Parathyroid adenoma (tissue), 2 donors: ENCODE results near the gene BTBD8.

Experiments used
- H2AFZ ChIP-seq: fragments of 300-600 bp; sonication (generic); one replicate; pipeline ENCODE4 v1.7.0; 2017; ENCODE audit warnings: antibody characterized with exemption, mild to moderate bottlenecking
- H3K27ac ChIP-seq: fragments of 300-600 bp; sonication (generic); one replicate; pipeline ENCODE4 v1.7.0; 2017
- H3K27me3 ChIP-seq: fragments of 300-600 bp; sonication (generic); one replicate; pipeline ENCODE4 v1.7.0; 2017; ENCODE audit warnings: low read length; ENCODE audit not compliant: control insufficient read depth, insufficient read depth
- H3K36me3 ChIP-seq: fragments of 300-600 bp; sonication (generic); one replicate; pipeline ENCODE4 v1.7.0; 2017; ENCODE audit warnings: low read length; ENCODE audit not compliant: control insufficient read depth, insufficient read depth
- H3K4me1 ChIP-seq: fragments of 300-600 bp; sonication (generic); one replicate; pipeline ENCODE4 v1.7.0; 2017; ENCODE audit warnings: control low read depth
- H3K4me2 ChIP-seq: fragments of 300-600 bp; sonication (generic); one replicate; pipeline ENCODE4 v1.7.0; 2017; ENCODE audit warnings: low read length
- H3K4me3 ChIP-seq: fragments of 300-600 bp; sonication (generic); one replicate; pipeline ENCODE4 v1.7.0; 2017; ENCODE audit warnings: low read depth, low read length
- H3K79me2 ChIP-seq: fragments of 300-600 bp; sonication (generic); one replicate; pipeline ENCODE4 v1.7.0; 2017; ENCODE audit warnings: control low read depth
- H3K9ac ChIP-seq: fragments of 300-600 bp; sonication (generic); one replicate; pipeline ENCODE4 v1.7.0; 2017; ENCODE audit warnings: mild to moderate bottlenecking
- H3K9me3 ChIP-seq: fragments of 300-600 bp; sonication (generic); one replicate; pipeline ENCODE4 v1.7.0; 2017; ENCODE audit warnings: low read length; ENCODE audit not compliant: control insufficient read depth
- TF ChIP-seq, protein P1 (sequence below): fragments of 300-600 bp; sonication (generic); IDR thresholded peaks from one replicate; pipeline ENCODE4 v1.7.0; 2017; ENCODE audit warnings: antibody characterized with exemption, mild to moderate bottlenecking
- donor health status: primary hyperparathyroidism.

The BTBD8 gene

DNA sequence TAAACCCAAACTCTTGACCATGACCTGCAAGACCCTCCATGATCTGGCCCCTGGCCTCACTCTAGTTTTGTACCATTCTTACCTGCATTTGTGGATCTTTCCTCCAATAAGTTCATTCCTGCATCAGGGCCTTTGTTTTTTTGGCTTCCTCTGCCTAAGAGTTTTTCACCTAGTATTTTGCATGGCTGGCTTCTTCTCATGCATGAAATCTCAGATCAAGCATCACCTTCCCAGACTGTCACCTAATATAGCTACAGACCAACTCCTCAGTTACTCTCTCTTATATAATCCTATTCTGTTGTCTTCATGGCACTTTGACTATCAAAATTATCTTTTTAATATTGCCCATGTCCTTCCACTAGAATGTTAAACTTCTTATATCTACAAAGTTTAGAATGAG, 54.2 kb downstream of the BTBD8 start:
- Histone ChIP-seq H3K27ac (no peak overlapping the region), H3K36me3 (no peaks in the 10 kb centered on the region)
- TF ChIP-seq, protein P1, sequence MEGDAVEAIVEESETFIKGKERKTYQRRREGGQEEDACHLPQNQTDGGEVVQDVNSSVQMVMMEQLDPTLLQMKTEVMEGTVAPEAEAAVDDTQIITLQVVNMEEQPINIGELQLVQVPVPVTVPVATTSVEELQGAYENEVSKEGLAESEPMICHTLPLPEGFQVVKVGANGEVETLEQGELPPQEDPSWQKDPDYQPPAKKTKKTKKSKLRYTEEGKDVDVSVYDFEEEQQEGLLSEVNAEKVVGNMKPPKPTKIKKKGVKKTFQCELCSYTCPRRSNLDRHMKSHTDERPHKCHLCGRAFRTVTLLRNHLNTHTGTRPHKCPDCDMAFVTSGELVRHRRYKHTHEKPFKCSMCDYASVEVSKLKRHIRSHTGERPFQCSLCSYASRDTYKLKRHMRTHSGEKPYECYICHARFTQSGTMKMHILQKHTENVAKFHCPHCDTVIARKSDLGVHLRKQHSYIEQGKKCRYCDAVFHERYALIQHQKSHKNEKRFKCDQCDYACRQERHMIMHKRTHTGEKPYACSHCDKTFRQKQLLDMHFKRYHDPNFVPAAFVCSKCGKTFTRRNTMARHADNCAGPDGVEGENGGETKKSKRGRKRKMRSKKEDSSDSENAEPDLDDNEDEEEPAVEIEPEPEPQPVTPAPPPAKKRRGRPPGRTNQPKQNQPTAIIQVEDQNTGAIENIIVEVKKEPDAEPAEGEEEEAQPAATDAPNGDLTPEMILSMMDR, result no peak

GRCh38 chr1:92136341-92136740, 56.2 kb downstream of the BTBD8 start:
- Histone ChIP-seq H3K4me1 (no peaks in the 10 kb centered on the region), H3K27ac (no peak overlapping the region), H3K9me3 (no peaks in the 10 kb centered on the region)

More for the DNA sequence above, 54.2 kb downstream of the BTBD8 start:
- Histone ChIP-seq H3K9ac (no peak overlapping the region), H3K4me1 (no peaks in the 10 kb centered on the region), H3K79me2 (no peaks in the 10 kb centered on the region), H3K4me2 (no peak overlapping the region), H3K27me3 (no peaks in the 10 kb centered on the region), H3K4me3 (no peak overlapping the region), H2AFZ (no peak overlapping the region), H3K9me3 (no peaks in the 10 kb centered on the region)

DNA sequence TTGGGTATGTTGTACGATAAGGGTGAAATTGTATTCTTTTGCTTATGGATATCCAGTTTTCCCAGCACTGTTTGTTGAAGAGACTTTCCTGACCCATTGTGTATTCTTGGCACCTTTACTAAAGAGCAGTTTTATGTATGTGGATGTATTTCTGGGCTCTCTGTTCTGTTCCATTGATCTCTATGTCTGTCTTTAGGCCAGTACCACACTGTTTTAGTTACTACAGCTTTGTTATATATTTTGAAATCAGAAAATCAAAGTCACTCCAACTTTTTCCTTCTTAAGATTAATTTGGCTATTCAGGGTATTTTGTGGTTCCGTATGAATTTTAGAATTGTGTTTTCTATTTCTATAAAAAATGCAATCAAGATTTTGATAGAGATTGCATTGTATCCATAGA, 74.8 kb downstream of the BTBD8 start:
- no peak overlapping the region for H3K4me2 ChIP-seq
- TF ChIP-seq, protein P1, result no peak
- no peaks in the 10 kb centered on the region for H3K79me2 ChIP-seq
- H3K27me3 ChIP-seq, result no peaks in the 10 kb centered on the region
- H3K27ac ChIP-seq, result no peak overlapping the region
- H3K9ac ChIP-seq, result no peak overlapping the region
- H3K36me3 ChIP-seq, result no peaks in the 10 kb centered on the region
- H2AFZ ChIP-seq, result no peak overlapping the region
- H3K9me3 ChIP-seq, result no peaks in the 10 kb centered on the region
- H3K4me3 ChIP-seq, result no peak overlapping the region
- H3K4me1 ChIP-seq, result no peaks in the 10 kb centered on the region

More at GRCh38 chr1:92136341-92136740, 56.2 kb downstream of the BTBD8 start:
- Histone ChIP-seq H3K4me2 (no peak overlapping the region), H2AFZ (no peak overlapping the region), H3K4me3 (no peak overlapping the region), H3K9ac (no peak overlapping the region), H3K27me3 (no peaks in the 10 kb centered on the region), H3K36me3 (no peaks in the 10 kb centered on the region), H3K79me2 (no peaks in the 10 kb centered on the region)
- TF ChIP-seq, protein P1, result no peak

- no peaks in the 10 kb centered on the region for H3K27me3 ChIP-seq
- no peaks in the 10 kb centered on the region for H3K9me3 ChIP-seq
- H3K36me3 ChIP-seq, result no peaks in the 10 kb centered on the region
- H3K4me2 ChIP-seq, result no peak overlapping the region
- H2AFZ ChIP-seq, result no peak overlapping the region
- no peaks in the 10 kb centered on the region for H3K79me2 ChIP-seq
- TF ChIP-seq, protein P1, result no peak
- H3K4me3 ChIP-seq, result no peak overlapping the region
- no peaks in the 10 kb centered on the region for H3K4me1 ChIP-seq
- H3K9ac ChIP-seq, result no peak overlapping the region
- no peak overlapping the region for H3K27ac ChIP-seq
Observed at GRCh38 chr1:92159593-92159992, 79.4 kb downstream of the BTBD8 start.

DNA sequence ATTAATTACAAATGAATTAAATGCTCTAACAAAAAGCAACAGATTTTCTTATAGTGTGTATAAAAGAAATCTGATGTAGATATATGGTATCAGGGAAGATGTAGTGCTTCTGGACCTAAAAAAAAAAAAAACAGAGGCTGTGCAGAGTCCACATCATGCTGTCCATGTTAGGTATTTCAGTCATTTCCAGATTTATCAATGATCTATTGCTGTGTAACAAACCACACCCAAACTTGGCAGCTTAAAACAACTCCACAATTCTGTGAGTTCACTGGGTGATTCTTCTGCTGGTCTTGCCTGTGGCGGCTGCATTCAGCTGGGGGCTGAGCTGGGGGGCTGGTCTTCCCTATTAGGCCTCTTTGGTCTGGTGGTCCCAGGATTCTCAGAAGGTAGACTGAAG, 85.2 kb downstream of the BTBD8 start:
- no peak overlapping the region for H3K27ac ChIP-seq
- no peak overlapping the region for H3K9ac ChIP-seq
- no peak overlapping the region for H3K4me3 ChIP-seq
- no peaks in the 10 kb centered on the region for H3K36me3 ChIP-seq
- no peaks in the 10 kb centered on the region for H3K27me3 ChIP-seq
- H3K79me2 ChIP-seq, result no peaks in the 10 kb centered on the region
- H3K9me3 ChIP-seq, result no peaks in the 10 kb centered on the region
- no peaks in the 10 kb centered on the region for H3K4me1 ChIP-seq
- no peak overlapping the region for H3K4me2 ChIP-seq
- TF ChIP-seq, protein P1, result no peak
- no peak overlapping the region for H2AFZ ChIP-seq
